OCI-LY1 (cell line): Measurements from ENCODE around the gene POLR3H.

Experiments
- CTCF ChIP-seq: fragments of 200-600 bp; sonication (generic), shearing (Covaris generic); IDR thresholded peaks from 2 replicates; pipeline ENCODE4 v1.5.1; 2017; ENCODE audit warnings: mild to moderate bottlenecking, antibody characterized with exemption, low read length, moderate library complexity, mixed read lengths
- EZH2 ChIP-seq: fragments of 200-600 bp; sonication (generic), shearing (Covaris generic); IDR thresholded peaks from 2 replicates; pipeline ENCODE4 v1.8.0; 2017; ENCODE audit warnings: borderline replicate concordance, mixed run types, mild to moderate bottlenecking, antibody characterized with exemption, low read length, moderate library complexity, mixed read lengths

- TF ChIP-seq EZH2 (no peak), CTCF (no peak)
Observed at GRCh38 chr22:41567512-41567768, 23.2 kb upstream of the POLR3H start.
